ENCODE measurements around the gene SLC16A7.

The SLC16A7 gene

DNA sequence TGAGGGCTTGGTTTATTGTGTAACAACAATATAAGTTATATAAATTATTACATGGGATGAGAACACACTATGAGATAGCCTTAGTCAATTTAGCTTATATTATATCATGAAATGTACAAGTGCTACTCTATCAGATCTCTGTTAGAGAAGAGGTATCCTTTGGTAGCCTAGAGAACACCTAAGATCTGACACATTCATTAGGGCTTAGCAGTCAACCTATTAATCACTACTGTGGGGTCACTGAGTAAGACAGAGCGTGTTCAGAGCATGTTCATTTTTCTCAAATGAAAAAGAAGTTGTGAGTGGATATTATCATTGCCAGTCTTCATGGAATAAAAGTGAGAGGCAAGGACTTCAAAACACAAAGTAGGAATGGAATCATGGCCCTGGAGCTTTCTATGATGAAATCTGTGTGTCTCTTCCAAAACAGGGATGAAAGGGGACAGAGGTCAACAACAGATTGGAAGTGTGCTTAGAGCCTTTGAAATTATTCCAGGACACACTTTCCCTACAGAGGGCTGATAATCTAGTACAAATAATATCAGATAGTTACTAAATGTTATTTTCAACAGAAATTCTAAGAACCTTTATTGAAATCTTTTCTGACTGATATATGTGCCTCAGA lies 114.3 kb downstream of the SLC16A7 start:
- DNase-seq (ENCODE audit: low read depth), result no peak
- no peak overlapping the region for H3K4me3 ChIP-seq (ENCODE audit: low read depth, low read length)
- TF ChIP-seq CTCF (IDR thresholded peaks at IDR 0.05; ENCODE audit: low read depth, low read length, missing control alignments), result no peak
- in situ Hi-C loops (cut with HindIII; ENCODE audit: low sequenced_read_pairs), result no loop called here

DNA sequence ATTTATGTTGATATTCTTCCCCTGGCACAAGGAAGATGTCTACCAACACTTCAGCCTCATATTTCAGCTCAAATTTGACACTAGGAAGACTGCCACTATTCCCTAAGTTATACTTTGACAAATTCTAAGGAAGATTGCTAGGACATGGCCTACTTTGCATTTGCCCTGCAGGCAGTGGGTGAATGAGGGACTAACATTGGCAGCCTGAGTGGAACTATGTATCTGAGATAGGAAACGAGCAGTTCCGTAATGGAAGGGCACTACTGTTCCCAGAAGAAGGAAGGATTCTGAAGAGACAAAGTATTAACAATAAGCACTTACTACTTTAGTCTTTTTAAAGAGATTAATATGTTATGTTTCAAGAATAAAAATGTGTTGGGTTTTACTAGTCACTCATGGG lies 115.1 kb downstream of the SLC16A7 start:
- no peak for TF ChIP-seq CTCF (IDR thresholded peaks at IDR 0.05; ENCODE audit: low read depth, low read length, missing control alignments)
- no peak for DNase-seq (ENCODE audit: low read depth)
- no peak overlapping the region for H3K4me3 ChIP-seq (ENCODE audit: low read depth, low read length)
- in situ Hi-C loops (cut with HindIII; ENCODE audit: low sequenced_read_pairs), result no loop called here

- no peak for TF ChIP-seq CTCF (IDR thresholded peaks at IDR 0.05; ENCODE audit: low read depth, low read length, missing control alignments)
- in situ Hi-C loops (cut with HindIII; ENCODE audit: low sequenced_read_pairs), result no loop called here
Measured at GRCh38 chr12:59715434-59715833, 119.6 kb downstream of the SLC16A7 start.

GRCh38 chr12:59716043-59716442 lies 120.2 kb downstream of the SLC16A7 start:
- in situ Hi-C loops (cut with HindIII; ENCODE audit: low sequenced_read_pairs), result no loop called here
- H3K4me3 ChIP-seq (ENCODE audit: low read depth, low read length), result no peak overlapping the region
- no peak for TF ChIP-seq CTCF (IDR thresholded peaks at IDR 0.05; ENCODE audit: low read depth, low read length, missing control alignments)
- DNase-seq (ENCODE audit: low read depth), result no peak

More at GRCh38 chr12:59715434-59715833, 119.6 kb downstream of the SLC16A7 start:
- DNase-seq (ENCODE audit: low read depth), result no peak
- H3K4me3 ChIP-seq (ENCODE audit: low read depth, low read length), result no peak overlapping the region

DNA sequence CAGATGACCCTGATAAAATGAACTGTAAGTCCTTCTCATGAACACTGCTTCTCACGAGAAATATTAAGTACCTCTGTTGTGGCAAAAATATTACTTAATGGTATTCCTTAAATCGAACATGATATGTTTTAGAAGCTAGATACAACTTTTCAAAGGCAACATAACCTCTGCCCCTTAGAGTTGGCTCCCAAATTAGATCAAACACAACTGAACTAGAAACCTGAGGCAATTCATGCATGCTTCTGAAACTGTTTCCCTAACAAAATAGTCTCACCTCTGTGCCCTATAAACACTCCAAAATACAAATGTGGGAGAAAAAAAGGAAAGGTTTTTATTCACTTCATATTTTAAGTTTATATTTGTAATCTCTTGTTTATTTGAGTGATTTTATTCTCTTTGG lies 121.6 kb downstream of the SLC16A7 start:
- in situ Hi-C loops (cut with HindIII; ENCODE audit: low sequenced_read_pairs), result no loop called here
- no peak for DNase-seq (ENCODE audit: low read depth)
- H3K4me3 ChIP-seq (ENCODE audit: low read depth, low read length), result no peak overlapping the region
- no peak for TF ChIP-seq CTCF (IDR thresholded peaks at IDR 0.05; ENCODE audit: low read depth, low read length, missing control alignments)

DNA sequence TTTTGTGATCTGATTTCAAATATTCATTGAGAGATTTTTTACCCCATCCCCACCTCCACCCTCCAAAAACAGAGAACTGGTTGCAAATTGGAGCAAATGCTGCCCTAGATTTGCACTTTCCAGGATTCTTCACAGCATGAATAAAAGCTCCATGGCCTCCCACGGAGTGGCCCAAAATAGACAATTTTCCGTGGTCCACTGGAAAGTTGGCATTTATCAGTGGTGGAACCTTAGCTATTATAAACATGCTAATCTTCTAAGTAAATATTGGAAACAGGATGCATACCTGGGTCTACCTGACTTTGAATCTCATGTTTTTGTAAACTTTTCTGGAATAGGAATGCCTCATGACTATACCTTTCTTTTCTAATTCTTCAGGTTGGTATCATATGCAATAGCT lies 123.9 kb downstream of the SLC16A7 start:
- no peak overlapping the region for H3K4me3 ChIP-seq (ENCODE audit: low read depth, low read length)
- in situ Hi-C loops (cut with HindIII; ENCODE audit: low sequenced_read_pairs), result no loop called here
- TF ChIP-seq CTCF (IDR thresholded peaks at IDR 0.05; ENCODE audit: low read depth, low read length, missing control alignments), result no peak
- DNase-seq (ENCODE audit: low read depth), result no peak
